Esophagus squamous epithelium (tissue), 5 donors: ENCODE measurements around the gene LRRN4. TPM values are rescaled to one million over a fixed set of nuclear protein-coding genes. Genes with fewer than 3 reads are reported as not detected.

ENCODE experiments used
- DNase-seq: peaks from one replicate; lab custom pipeline; 2025; lab: John Stamatoyannopoulos, UW
- H3K27ac ChIP-seq, 4 donors: fragments of 200-600 bp; sonication (generic); one replicate each; pipeline ENCODE4 v1.5.1; 2016 to 2019; ENCODE audit warnings: mild to moderate bottlenecking in 1 of 4
- H3K27me3 ChIP-seq, 4 donors: fragments of 200-600 bp; sonication (generic); 1 replicate in 3 of 4; 2 replicates in 1 of 4; pipeline versions ENCODE4 v1.5.1 to v1.6.0; 2017 to 2021; ENCODE audit warnings: antibody characterized with exemption in 1 of 4
- H3K36me3 ChIP-seq, 3 donors: fragments of 200-600 bp; sonication (generic); one replicate each; pipeline ENCODE4 v1.5.1; 2016 to 2019
- H3K4me1 ChIP-seq, 3 donors: fragments of 200-600 bp; sonication (generic); one replicate each; pipeline ENCODE4 v1.5.1; 2017 to 2019
- H3K4me3 ChIP-seq, 4 donors: fragments of 200-600 bp; sonication (generic); 1 replicate in 3 of 4; 2 replicates in 1 of 4; pipeline ENCODE4 v1.5.1; 2016 to 2019; ENCODE audit warnings: mild to moderate bottlenecking in 2 of 4, moderate library complexity in 1 of 4
- H3K9me3 ChIP-seq, 3 donors: fragments of 200-600 bp; sonication (generic); one replicate each; pipeline ENCODE4 v1.5.1; 2016 to 2019
- CTCF ChIP-seq, 6 experiments: fragments of 450-650 bp in 4 of 6; fragments of 200-600 bp in 2 of 6; sonication (generic) in 2 of 6; IDR thresholded peaks; one replicate each; pipeline ENCODE4 v1.5.1; 2016 to 2019; ENCODE audit warnings: antibody characterized with exemption in 6 of 6, mild to moderate bottlenecking in 4 of 6, moderate library complexity in 4 of 6
- POLR2A ChIP-seq, 4 donors: fragments of 450-650 bp; IDR thresholded peaks; one replicate each; pipeline ENCODE4 v1.6.1; 2017; ENCODE audit warnings: antibody characterized with exemption in 4 of 4, mild to moderate bottlenecking in 4 of 4, moderate library complexity in 3 of 4
- WGBS, 2 donors: methylation state at CpG; one replicate each; pipeline ENCODE4 v1.1.5; 2018; 5-methylcytosine and 5-hydroxymethylcytosine counted together
- intact Hi-C: fragments of 100-400 bp; cut with DNase I; formaldehyde crosslinking; loops from one replicate; pipeline ENCODE4 v1.15.0; 2022
- total RNA-seq, 4 donors: library from RNA; depleted of rRNA; stranded (reverse); fragments of >200 nt; gene quantifications; one replicate each; pipeline ENCODE4 v1.1.0, GENCODE V29; 2016
- donor health status: DM: yes; HTN: yes; CAD: no.

LRRN4 gene
- total RNA-seq, 4 donors from 2014 or later: 0.19 TPM; not detected in 3

GRCh38 chr20:6051505-6051904, 2.4 kb downstream of the LRRN4 start:
- peaks cover 0 to 58% (median 4%) of the 10 kb centered on the region in 4 donors for H3K27me3 ChIP-seq
- no peak for DNase-seq
- TF ChIP-seq POLR2A (IDR thresholded peaks at IDR 0.05): no peak
- TF ChIP-seq CTCF (IDR thresholded peaks at IDR 0.05): no peak
- peaks cover 8 to 27% (median 11%) of the 10 kb centered on the region in 3 donors for H3K4me1 ChIP-seq
- 49 to 58% methylated on average over 5 of the region's 5 CpGs for WGBS, 2 donors
- intact Hi-C loops: no loop called here
- no peaks in the 10 kb centered on the region for H3K9me3 ChIP-seq
- H3K36me3 ChIP-seq: no peaks in the 10 kb centered on the region
- H3K4me3 ChIP-seq: no peak overlapping the region
- no peak overlapping the region for H3K27ac ChIP-seq

- H3K27me3 ChIP-seq: peaks cover 0 to 38% (median 3%) of the 10 kb centered on the region in 4 donors
- peaks cover 8 to 17% (median 8%) of the 10 kb centered on the region in 3 donors for H3K4me1 ChIP-seq
- WGBS, 2 donors: 68 to 80% methylated on average over 3 of the region's 3 CpGs
These were observed 5.5 kb downstream of the LRRN4 start for GRCh38 chr20:6048391-6048790.

GRCh38 chr20:6046432-6046831, 7.4 kb downstream of the LRRN4 start:
- Histone ChIP-seq H3K36me3 (peaks cover under 1 to 12% (median 8%) of the 10 kb centered on the region in 3 donors), H3K4me3 (no peak overlapping the region), H3K4me1 (peaks cover 0 to under 1% (median 0%) of the 10 kb centered on the region in 3 donors), H3K9me3 (no peaks in the 10 kb centered on the region), H3K27ac (no peak overlapping the region), H3K27me3 (peaks cover 0 to 18% (median 0%) of the 10 kb centered on the region in 4 donors)
- TF ChIP-seq CTCF (IDR thresholded peaks at IDR 0.05): no peak
- no peak for TF ChIP-seq POLR2A (IDR thresholded peaks at IDR 0.05)
- intact Hi-C loops: no loop called here
- DNase-seq: no peak
- 43 to 78% methylated on average over 1 of the region's 1 CpG for WGBS, 2 donors

More at GRCh38 chr20:6048391-6048790, 5.5 kb downstream of the LRRN4 start:
- Histone ChIP-seq H3K27ac (no peak overlapping the region), H3K4me3 (no peak overlapping the region), H3K36me3 (no peaks in the 10 kb centered on the region), H3K9me3 (no peaks in the 10 kb centered on the region)
- DNase-seq: no peak
- intact Hi-C loops: no loop called here
- TF ChIP-seq POLR2A (IDR thresholded peaks at IDR 0.05) (no peak), CTCF (IDR thresholded peaks at IDR 0.05) (no peak)

- TF ChIP-seq CTCF (IDR thresholded peaks at IDR 0.05) (no peak), POLR2A (IDR thresholded peaks at IDR 0.05) (no peak)
- DNase-seq: no peak
- intact Hi-C loops: no loop called here
These were observed 8.3 kb downstream of the LRRN4 start for GRCh38 chr20:6045566-6045965.

GRCh38 chr20:6044115-6044514, 9.7 kb downstream of the LRRN4 start:
- intact Hi-C loops: no loop called here
- Histone ChIP-seq H3K27me3 (no peaks in the 10 kb centered on the region), H3K27ac (no peak overlapping the region), H3K9me3 (no peaks in the 10 kb centered on the region), H3K4me1 (no peaks in the 10 kb centered on the region), H3K4me3 (no peak overlapping the region), H3K36me3 (peaks cover 9 to 34% (median 14%) of the 10 kb centered on the region in 3 donors)
- WGBS, 2 donors: 88% methylated on average over 2 of the region's 2 CpGs; no CpG with 5 or more reads in 1 of the 2 donors
- DNase-seq: no peak
- TF ChIP-seq CTCF (IDR thresholded peaks at IDR 0.05): no peak

More at GRCh38 chr20:6045566-6045965, 8.3 kb downstream of the LRRN4 start:
- peaks cover 0 to 9% (median 0%) of the 10 kb centered on the region in 4 donors for H3K27me3 ChIP-seq
- H3K27ac ChIP-seq: no peak overlapping the region
- H3K4me3 ChIP-seq: no peak overlapping the region
- H3K36me3 ChIP-seq: peaks cover 9 to 21% (median 14%) of the 10 kb centered on the region in 3 donors
- H3K4me1 ChIP-seq: no peaks in the 10 kb centered on the region
- no peaks in the 10 kb centered on the region for H3K9me3 ChIP-seq
